Transverse colon (tissue), 4 donors: ENCODE data around the gene TMC5.

Experiments used
- CTCF ChIP-seq, 5 experiments: fragments of 200-600 bp in 3 of 5; fragments of 450-650 bp in 2 of 5; sonication (generic) in 3 of 5; IDR thresholded peaks; 1 replicate in 2 of 5; 2 replicates in 3 of 5; pipeline ENCODE4 v1.5.1; 2016 to 2017; ENCODE audit warnings: antibody characterized with exemption in 5 of 5, inconsistent platforms in 3 of 5, mild to moderate bottlenecking in 2 of 5, moderate library complexity in 1 of 5
- EP300 ChIP-seq: sonication (generic); formaldehyde crosslinking; IDR thresholded peaks from one replicate; pipeline ENCODE4 v1.6.1; 2017; ENCODE audit warnings: antibody characterized with exemption, low read depth
- POLR2A ChIP-seq: fragments of 450-650 bp; IDR thresholded peaks from one replicate; pipeline ENCODE4 v1.6.1; 2016; ENCODE audit warnings: antibody characterized with exemption, mild to moderate bottlenecking, moderate library complexity
- POLR2AphosphoS5 ChIP-seq, 3 donors: sonication (generic); formaldehyde crosslinking; IDR thresholded peaks; one replicate each; pipeline ENCODE4 v1.6.1; 2016; ENCODE audit warnings: antibody characterized with exemption in 3 of 3

GRCh38 chr16:19460397-19460796 lies 42.7 kb downstream of the TMC5 start:
- TF ChIP-seq POLR2A: no peak
- TF ChIP-seq CTCF (IDR thresholded peaks at IDR 0.05): no peak
- TF ChIP-seq POLR2AphosphoS5 (IDR thresholded peaks at IDR 0.05): no peak
- TF ChIP-seq EP300: no peak
